ENCODE measurements around the gene FAM200C.

Gene FAM200C

GRCh38 chr5:160432787-160433186, 32.9 kb upstream of the FAM200C start:
- DNase-seq (no peak), ATAC-seq (no peak)
- Mint-ChIP-seq H3K4me3 (no peak overlapping the region), H3K4me1 (peaks cover 19% of the 10 kb centered on the region), H3K27ac (peak overlapping the region in 1 of 2 donors; percentile 60), H3K27me3 (no peaks in the 10 kb centered on the region), H3K9me3 (no peaks in the 10 kb centered on the region)

- no peak overlapping the region for H3K4me3 Mint-ChIP-seq
- H3K9me3 Mint-ChIP-seq: no peaks in the 10 kb centered on the region
- no peaks in the 10 kb centered on the region for H3K27me3 Mint-ChIP-seq
- DNase-seq: no peak
- no peak overlapping the region for H3K27ac Mint-ChIP-seq
- H3K4me1 Mint-ChIP-seq: peaks cover 18% of the 10 kb centered on the region
- ATAC-seq: no peak
Observed at GRCh38 chr5:160432196-160432595, 32.3 kb upstream of the FAM200C start.

- H3K4me3 Mint-ChIP-seq: no peak overlapping the region
- peaks cover 30% of the 10 kb centered on the region for H3K4me1 Mint-ChIP-seq
- no peaks in the 10 kb centered on the region for H3K9me3 Mint-ChIP-seq
- DNase-seq (no peak), ATAC-seq (no peak)
- no peak overlapping the region for H3K27ac Mint-ChIP-seq
- no peaks in the 10 kb centered on the region for H3K27me3 Mint-ChIP-seq
Observed at GRCh38 chr5:160427607-160428006, 27.8 kb upstream of the FAM200C start.

GRCh38 chr5:160423099-160423498, 23.2 kb upstream of the FAM200C start:
- no peak for ATAC-seq
- Mint-ChIP-seq H3K27me3 (no peaks in the 10 kb centered on the region), H3K27ac (no peak overlapping the region), H3K4me3 (peak overlapping the region; percentile 95 to 96), H3K9me3 (no peaks in the 10 kb centered on the region), H3K4me1 (peaks cover 58% of the 10 kb centered on the region)
- no peak for DNase-seq

GRCh38 chr5:160421625-160422258, 21.9 kb upstream of the FAM200C start, which contains the start of gene PTTG1:
TSS of gene PTTG1 (plus strand) at chr5:160421855. CDS start at chr5:160422313, 458 bp downstream.
- Mint-ChIP-seq H3K9me3 (no peaks in the 10 kb centered on the region), H3K27me3 (no peaks in the 10 kb centered on the region), H3K4me1 (peaks cover 67% of the 10 kb centered on the region), H3K27ac (peak within 1 kb of the TSS; percentile 94 to 98), H3K4me3 (peak within 1 kb of the TSS; percentile 95 to 96)
- DNase-seq (peak; percentile 85 to 92), ATAC-seq (peak; percentile 80)

GRCh38 chr5:160420331-160420610, 20.4 kb upstream of the FAM200C start:
- ATAC-seq (peak; percentile 22), DNase-seq (no peak)
- Mint-ChIP-seq H3K4me3 (peak overlapping the region; percentile 94 to 99), H3K27me3 (no peaks in the 10 kb centered on the region), H3K9me3 (no peaks in the 10 kb centered on the region), H3K27ac (peak overlapping the region in 1 of 2 donors; percentile 79), H3K4me1 (peaks cover 77% of the 10 kb centered on the region)

GRCh38 chr5:160419458-160420330, 19.8 kb upstream of the FAM200C start:
- Mint-ChIP-seq H3K4me1 (peaks cover 75% of the 10 kb centered on the region), H3K27ac (peak overlapping the region; percentile 65 to 98), H3K4me3 (peak overlapping the region; percentile 94 to 99), H3K9me3 (no peaks in the 10 kb centered on the region), H3K27me3 (no peaks in the 10 kb centered on the region)
- no peak for ATAC-seq
- no peak for DNase-seq

- Mint-ChIP-seq H3K9me3 (no peaks in the 10 kb centered on the region), H3K4me1 (peaks cover 67% of the 10 kb centered on the region), H3K27me3 (no peaks in the 10 kb centered on the region), H3K4me3 (peak within 1 kb of the TSS; percentile 94 to 99), H3K27ac (peak within 1 kb of the TSS; percentile 98 to 99)
- ATAC-seq: peak; percentile 88
- peak; percentile 89 to 94 for DNase-seq
Observed at GRCh38 chr5:160418561-160419457, 19.0 kb upstream of the FAM200C start, which contains the start of gene SLU7. TSS of gene SLU7 (minus strand) at chr5:160419081. CDS start at chr5:160415294, 3,787 bp downstream.

GRCh38 chr5:160398806-160399205, 1.0 kb downstream of the FAM200C start:
- Mint-ChIP-seq H3K4me1 (peaks cover 26% of the 10 kb centered on the region), H3K27ac (no peak overlapping the region), H3K9me3 (no peaks in the 10 kb centered on the region), H3K27me3 (no peaks in the 10 kb centered on the region), H3K4me3 (peak overlapping the region; percentile 90 to 93)
- DNase-seq (no peak), ATAC-seq (no peak)

- no peaks in the 10 kb centered on the region for H3K9me3 Mint-ChIP-seq
- ATAC-seq (no peak), DNase-seq (no peak)
- H3K27me3 Mint-ChIP-seq: no peaks in the 10 kb centered on the region
- no peak overlapping the region for H3K4me3 Mint-ChIP-seq
- H3K4me1 Mint-ChIP-seq: peaks cover 26% of the 10 kb centered on the region
- no peak overlapping the region for H3K27ac Mint-ChIP-seq
Observed at GRCh38 chr5:160397492-160397891, 2.4 kb downstream of the FAM200C start.

- Mint-ChIP-seq H3K27ac (no peak overlapping the region), H3K4me3 (no peak overlapping the region), H3K27me3 (no peaks in the 10 kb centered on the region), H3K9me3 (no peaks in the 10 kb centered on the region), H3K4me1 (peaks cover 21% of the 10 kb centered on the region)
- no peak for ATAC-seq
- DNase-seq: no peak
Observed at GRCh38 chr5:160395111-160395510, 4.7 kb downstream of the FAM200C start.

- no peak for DNase-seq
- Mint-ChIP-seq H3K4me1 (no peaks in the 10 kb centered on the region), H3K27me3 (no peaks in the 10 kb centered on the region), H3K4me3 (no peak overlapping the region), H3K27ac (no peak overlapping the region), H3K9me3 (peaks cover 15 to 19% of the 10 kb centered on the region in 2 donors)
- no peak for ATAC-seq
Observed at GRCh38 chr5:160390787-160391696, 8.8 kb downstream of the FAM200C start.

- no peak overlapping the region for H3K4me3 Mint-ChIP-seq
- peaks cover 15 to 19% of the 10 kb centered on the region in 2 donors for H3K9me3 Mint-ChIP-seq
- ATAC-seq (no peak), DNase-seq (no peak)
- no peaks in the 10 kb centered on the region for H3K4me1 Mint-ChIP-seq
- H3K27ac Mint-ChIP-seq: no peak overlapping the region
- no peaks in the 10 kb centered on the region for H3K27me3 Mint-ChIP-seq
Observed at GRCh38 chr5:160387445-160387844, 12.4 kb downstream of the FAM200C start.

GRCh38 chr5:160385496-160385895, 14.4 kb downstream of the FAM200C start:
- no peak for ATAC-seq
- Mint-ChIP-seq H3K27ac (no peak overlapping the region), H3K9me3 (peaks cover 15 to 19% of the 10 kb centered on the region in 2 donors), H3K4me1 (no peaks in the 10 kb centered on the region), H3K27me3 (peaks cover 11% of the 10 kb centered on the region), H3K4me3 (no peak overlapping the region)
- DNase-seq: no peak
